ENCODE measurements around the gene ADAM33.

The ADAM33 gene, protein sequence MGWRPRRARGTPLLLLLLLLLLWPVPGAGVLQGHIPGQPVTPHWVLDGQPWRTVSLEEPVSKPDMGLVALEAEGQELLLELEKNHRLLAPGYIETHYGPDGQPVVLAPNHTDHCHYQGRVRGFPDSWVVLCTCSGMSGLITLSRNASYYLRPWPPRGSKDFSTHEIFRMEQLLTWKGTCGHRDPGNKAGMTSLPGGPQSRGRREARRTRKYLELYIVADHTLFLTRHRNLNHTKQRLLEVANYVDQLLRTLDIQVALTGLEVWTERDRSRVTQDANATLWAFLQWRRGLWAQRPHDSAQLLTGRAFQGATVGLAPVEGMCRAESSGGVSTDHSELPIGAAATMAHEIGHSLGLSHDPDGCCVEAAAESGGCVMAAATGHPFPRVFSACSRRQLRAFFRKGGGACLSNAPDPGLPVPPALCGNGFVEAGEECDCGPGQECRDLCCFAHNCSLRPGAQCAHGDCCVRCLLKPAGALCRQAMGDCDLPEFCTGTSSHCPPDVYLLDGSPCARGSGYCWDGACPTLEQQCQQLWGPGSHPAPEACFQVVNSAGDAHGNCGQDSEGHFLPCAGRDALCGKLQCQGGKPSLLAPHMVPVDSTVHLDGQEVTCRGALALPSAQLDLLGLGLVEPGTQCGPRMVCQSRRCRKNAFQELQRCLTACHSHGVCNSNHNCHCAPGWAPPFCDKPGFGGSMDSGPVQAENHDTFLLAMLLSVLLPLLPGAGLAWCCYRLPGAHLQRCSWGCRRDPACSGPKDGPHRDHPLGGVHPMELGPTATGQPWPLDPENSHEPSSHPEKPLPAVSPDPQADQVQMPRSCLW

DNA sequence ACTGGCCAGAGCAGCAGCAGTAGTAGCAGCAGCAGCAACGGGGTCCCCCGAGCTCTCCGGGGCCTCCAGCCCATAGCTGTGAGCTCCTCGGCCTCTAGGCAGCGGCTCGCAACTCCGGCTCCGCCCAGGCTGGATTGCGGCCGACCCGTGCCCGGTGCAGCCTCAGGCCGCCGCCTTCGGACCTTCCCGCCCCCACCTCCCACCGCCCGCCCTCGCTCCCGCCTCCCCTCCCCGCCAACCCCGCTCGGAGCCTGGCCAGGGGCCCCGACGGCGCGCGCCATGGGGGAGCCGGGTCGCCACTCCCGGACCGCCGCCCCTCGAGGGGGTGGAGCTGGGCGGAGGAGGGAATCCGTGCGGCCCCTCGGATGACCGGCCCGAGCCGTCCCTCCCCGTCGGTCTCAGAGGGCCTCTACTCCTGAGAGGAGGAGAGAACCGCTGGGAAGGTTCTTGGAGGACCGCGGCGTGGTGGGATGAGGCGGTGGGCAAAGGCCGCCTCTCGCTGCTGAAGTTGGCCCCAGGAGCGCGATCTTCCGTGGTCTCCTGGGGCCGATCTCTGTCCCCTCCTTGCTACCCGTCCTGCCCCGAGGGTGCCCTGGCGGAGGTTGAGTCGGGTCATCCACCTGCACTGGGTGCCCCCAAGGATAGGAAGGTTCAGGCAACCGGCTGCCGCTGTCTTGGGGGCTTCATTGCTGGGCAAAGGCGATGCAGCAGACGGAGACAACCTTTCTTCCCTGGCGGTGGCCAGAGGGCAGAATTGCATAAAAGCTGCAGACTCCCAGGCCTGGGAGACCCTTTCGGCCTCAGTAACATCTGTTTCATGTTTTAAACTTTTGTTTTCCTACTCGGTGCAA is at the start of gene ADAM33:
TSS of gene ADAM33 (minus strand) at position 80 of the 851 bp plus-strand sequence. CDS start at position 74, 6 bp downstream.
- DNase-seq, result no peak

DNA sequence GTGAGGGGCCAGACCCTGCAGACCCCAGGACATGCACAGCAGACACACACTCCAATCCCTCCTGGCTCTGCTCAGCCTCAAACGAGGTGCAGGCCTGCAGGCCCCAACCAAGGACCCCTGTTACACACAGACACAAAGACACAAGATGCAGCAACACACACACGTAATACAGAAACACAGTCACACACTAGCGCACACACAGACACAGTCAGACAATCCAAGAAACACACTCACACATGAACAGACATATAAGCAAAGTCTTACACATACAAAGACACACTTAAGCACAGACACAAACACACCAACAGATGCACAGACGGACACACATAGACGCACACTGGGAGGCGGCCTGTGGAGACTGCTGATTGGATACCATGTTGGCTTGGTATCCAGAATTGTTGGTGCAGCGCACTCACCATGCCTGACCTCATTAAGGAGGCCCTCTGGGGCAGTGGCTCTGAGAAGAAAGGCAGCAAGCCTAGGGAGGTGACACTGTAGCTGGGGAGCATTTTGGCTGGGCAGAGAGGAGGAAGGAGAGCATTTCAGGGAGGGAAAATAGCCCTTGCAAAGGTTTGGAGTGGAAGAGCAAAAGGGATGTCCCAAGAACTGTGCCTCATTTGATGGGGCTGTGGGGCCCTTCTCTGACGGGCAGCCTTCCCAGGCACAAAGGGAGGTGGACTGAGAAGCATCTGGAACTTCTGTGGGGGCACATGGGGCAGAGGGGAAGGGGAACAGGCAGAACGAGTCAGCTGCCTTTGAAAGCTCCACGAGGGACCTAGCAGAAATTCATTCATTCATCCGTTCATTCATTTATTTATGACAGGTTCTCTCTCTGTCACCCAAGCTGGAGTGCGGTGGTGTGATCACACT is 49.2 kb upstream of the ADAM33 start:
- no peak for DNase-seq

DNA sequence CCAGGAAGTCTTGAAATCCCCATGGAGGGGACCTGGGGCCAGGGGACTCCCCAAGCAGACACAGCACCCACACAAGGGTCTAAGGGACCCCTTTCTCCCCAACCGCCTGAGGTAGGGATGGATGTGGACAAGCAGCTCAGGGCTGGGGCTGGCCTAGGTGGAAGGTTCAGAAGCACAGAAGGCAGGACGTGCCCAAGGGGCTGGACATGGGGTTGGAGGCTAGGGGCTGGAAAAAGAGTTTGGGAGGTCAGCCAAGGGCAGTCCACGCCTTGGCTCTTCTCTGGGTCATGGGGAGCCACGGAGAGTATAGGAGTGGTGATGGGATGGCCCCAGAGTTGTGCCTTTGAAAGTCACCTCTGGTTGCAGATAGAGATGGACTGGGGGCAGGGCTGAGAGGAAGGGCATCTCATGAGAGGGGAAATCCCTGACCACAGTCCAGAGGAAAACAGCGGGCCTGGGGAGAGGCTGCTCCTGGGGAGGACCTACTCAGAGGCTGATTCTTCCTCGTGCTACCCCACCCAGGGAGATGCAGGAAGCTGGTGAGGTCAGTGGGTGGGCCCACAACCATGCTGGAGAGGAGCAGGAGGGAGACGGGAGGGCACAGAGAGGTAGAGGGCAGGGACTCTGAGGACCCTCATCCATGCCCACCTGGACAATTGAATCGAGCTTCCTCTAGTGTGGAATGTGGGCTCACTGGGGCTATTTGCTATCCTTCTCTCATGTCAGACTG is 48.2 kb upstream of the ADAM33 start:
- no peak for DNase-seq

DNA sequence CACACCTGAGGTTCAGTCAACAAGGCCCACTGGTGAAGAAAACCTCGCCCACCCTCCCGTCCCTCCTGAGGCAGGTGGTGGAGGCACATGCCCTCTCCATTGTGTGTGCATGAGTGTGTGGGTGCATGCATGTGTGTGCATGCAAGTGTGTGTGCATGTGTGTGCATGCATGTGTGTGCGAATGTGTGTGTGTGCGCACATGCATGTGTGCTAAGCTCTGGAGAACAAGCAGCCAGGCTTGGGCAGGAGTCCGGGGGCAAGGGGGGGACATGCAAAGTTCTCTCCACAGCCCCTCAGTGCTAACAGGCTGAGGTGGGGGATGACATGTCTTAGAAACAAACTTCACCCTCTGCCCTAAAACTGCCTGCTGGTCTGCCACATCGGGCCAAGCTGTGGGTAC is 47.6 kb upstream of the ADAM33 start:
- no peak for DNase-seq

DNA sequence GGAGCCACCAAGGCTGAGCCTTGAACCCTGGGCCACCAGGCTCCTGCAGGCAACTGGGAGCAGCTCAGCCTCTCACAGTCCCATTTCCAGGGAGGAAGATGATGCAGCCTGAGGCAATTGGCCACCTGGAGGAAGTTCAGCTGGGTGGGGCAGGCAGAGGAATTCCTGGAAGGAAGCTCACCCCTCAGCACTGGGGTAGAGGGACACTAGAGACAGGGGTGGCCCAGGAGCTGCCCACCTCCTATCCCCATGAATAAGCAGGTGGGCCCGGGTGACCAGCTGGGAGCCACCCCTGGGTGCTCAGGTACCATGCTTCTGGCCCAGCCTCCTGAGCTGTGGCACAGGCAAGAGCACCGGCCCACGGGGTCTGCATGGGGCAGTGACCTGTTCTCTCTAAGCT is 47.1 kb upstream of the ADAM33 start:
- DNase-seq, result no peak

DNA sequence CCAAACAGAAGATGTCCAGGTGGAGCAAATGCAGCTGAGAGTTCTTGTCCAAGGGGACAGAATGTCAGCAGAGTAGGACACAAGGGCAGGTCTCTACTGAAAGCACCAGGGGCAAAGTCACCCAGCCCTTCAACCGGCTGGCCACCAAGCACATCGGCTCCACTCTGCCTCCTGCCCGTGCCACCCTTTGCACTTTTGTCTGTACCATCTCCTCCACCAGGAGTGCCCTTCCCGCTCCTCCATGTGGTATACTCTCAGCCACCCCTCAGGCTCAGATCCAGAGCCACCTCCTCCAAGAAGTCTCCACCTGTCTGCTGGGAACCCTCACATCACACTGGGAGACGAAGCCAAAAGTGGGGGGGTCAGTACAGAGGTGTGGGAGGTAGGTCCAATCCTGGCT is 46.5 kb upstream of the ADAM33 start:
- no peak for DNase-seq

DNA sequence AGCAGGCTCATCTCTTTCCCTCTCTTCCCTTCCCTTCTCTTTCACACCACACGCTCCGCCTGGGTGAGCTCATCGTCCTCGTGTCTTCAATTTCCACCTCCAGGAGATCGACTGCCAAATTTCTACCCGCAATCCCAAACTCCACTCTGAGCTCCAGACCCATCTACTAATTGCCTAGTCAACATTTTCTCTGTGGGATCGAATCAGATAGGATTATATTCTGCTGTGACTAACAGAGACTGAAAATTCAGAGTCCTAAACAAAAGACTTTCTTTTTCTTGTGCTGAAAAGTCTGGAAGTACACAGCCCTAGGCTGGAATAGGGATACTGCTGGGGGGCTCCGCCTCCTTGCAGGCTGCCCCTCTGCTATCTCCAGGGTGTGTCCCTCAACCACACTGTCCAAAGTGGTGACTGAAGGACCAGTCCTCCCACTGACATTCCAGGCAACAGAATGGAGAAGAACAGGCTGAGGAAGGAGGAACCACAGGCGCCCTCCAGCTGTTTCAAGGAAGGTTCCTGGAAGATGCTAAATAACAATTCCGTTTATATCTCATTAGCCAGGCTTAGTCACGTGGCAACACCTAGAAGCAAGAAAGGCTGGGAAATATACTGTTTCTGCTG is 45.7 kb upstream of the ADAM33 start:
- DNase-seq, result no peak

DNA sequence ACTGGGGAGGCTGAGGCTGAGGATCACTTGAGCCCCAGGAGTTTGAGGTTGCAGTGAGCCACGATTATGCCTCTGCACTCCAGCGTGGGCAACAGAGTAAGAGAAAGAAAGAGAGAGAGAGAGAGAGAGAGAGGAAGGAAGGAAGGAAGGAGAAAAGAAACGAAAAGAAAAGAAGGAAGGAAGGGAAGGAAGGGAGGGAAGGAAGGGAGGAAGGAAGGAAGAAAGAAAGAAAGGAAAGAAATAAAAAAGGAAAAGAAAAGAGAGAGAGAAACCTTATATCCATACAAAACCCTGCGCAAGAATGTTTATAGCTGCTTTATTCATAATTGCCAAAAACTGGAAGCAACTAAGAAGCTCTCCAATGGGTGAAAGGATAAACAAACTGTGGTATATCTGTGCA is 42.5 kb upstream of the ADAM33 start:
- no peak for DNase-seq

DNA sequence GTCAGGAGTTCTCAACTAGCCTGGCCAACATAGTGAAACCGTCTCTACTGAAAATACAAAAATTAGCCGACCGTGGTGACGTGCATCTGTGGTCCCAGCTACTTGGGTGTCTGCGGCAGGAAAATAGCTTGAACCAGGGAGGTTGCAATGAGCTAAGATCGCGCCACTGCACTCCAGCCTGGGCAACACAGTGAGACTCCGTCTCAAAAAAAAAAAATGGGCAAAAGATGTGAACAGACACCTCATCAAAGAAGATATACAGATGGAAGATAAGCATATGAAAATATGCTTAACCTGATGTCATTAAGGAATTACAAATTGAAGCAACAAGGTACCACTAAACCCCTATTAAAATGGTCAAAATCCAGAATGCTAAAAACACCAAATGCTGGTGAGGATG is 41.5 kb upstream of the ADAM33 start:
- no peak for DNase-seq

DNA sequence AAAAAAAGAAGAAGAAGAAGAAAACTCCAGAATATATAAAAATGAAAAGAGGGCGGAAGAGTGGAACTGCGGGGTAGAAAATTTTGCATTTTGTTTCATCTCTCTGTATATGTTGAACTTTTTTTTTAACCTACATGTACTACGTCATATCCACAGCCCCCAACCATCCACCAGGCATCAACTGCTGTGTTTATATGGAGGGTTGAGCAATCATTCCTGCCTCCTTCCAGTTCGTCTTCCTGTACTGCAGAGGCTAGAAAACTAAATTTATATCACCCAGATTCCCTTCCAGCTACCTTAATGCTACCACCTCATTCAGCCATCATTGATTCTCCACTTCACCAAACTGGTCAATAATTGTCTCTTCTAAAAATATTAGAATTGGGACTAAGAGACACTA is 40.1 kb upstream of the ADAM33 start:
- DNase-seq, result no peak

DNA sequence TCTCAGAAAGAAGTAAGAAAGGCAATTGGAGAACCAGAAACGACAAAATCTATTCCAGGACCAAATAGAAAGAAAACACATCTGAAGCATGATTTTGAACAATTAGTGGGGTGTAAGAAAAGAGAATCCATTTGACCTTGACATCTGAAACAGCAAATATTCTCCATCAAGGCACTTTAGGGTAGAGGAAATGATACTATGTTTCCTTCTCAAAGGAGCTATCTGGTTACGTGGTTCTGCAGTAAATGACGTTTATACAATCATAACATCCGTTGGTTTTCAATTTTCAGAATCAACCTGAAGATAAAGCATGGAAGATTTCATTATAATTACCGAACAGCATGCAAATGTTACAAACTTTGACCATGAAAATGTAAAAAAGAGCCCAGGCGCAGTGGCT is 38.8 kb upstream of the ADAM33 start:
- no peak for DNase-seq

DNA sequence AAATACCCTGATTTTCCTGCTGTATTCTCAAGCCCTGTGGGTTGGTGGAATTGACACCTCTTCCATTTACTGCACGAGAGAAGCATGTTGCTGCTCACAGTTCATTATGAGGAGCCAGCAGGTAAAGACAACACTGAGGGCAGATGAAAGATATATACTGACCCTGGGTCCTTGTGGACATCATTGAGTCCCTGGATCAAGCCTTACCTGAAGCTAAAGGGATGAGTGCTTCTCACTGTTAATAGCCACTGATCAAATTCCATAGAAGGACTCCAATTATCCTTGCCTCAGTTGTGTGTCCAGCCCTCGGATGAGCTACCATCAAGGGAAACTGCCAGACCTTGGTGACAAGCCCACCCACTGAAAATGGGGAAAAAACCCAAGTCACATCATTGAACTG is 38.3 kb upstream of the ADAM33 start:
- no peak for DNase-seq

DNA sequence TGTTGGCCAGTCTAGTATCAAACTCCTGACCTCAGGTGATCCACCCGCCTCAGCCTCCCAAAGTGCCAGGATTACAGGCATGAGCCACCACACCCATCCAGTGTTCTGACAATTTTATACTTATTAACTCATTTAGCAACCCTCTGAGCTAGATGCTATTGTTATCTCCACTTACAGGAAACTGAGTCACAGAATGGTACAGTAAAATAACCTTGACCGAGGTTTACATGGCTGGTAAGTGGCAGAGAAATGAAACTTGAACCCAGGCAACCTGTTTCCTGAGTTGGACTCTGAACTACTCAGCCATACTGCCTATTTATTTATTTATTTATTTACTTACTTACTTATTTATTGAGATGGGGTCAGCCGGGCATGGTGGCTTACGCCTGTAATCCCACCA is 37.2 kb upstream of the ADAM33 start:
- DNase-seq, result no peak

DNA sequence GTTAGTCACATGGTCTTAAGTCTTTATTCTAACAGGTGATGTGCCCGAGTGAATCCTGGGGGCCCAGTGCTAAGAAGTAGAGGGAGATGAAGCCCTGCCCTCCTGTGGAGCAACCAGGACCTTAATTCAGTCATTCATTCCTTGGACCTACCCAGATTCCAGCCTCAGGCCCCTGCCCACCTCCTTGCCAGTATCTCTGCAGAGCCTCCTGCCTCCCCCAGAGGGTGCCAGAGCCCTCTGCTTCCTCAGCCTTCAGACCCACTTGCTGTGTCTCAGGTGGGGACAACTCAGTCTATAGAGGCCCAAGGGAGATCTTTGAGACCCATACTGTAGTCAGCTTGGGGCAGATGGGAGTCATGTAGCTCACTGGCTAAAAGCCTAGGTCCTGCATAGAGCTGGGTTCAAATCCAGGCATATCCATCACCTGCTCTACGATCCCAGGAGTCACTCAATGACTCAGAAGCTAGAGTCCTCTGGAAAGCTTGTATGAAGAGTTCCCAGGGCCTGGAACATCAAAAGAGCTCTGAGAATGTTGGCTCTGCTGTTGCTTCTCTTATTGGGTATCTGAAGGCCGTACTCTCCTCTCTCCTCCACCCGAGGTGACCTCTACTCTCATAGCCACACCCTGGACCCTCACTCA is 34.5 kb upstream of the ADAM33 start:
- DNase-seq, result peak; percentile 13

DNA sequence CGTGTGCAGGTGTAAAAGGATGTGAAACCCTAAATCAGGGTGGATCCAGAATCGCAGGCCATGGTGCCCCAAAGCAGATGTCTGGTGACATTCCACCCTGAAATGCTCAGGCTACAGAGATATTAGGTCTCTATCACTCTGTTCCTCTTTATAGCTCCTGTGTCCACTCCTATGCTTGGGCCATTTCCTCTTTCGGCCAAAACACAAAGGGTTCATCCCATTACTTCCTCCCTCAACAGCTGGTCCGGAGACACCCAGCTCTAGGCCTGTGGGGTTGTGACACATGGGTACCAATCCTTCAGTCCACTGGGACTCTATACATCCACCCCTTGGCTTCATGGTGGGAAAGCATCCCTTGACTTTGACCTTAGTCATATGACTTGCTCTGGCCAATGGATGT is 32.3 kb upstream of the ADAM33 start:
- DNase-seq, result no peak

DNA sequence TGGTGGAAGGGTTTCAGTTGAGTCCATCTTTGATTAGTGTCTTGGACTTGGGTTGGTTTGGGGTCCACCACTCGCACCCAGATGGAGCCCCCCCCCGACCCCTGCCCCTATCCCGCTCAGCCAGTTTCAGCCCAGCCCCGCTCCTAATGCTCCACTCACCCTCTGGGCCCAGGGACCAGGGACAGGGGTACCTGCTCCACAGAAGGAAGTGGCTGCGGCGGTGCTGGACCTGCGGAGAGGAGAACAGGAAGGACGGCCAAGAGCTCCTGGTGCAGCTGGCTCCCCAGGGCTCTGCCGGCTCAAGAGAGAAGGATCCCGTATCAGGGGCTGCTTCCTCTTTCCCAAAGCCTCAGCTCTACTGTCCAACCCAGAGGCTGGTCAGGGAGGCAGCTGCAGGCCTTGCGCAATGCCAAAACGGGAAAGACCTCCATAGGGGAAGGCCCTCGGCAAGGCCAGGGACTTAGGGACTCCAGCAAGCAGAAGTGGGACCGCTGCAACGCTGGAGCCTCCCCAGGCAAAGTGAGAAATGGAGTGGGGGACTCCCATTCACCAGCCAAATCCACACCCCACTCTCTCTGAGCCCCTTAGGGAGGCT is 30.6 kb upstream of the ADAM33 start, which contains the start of gene SIGLEC1:
TSS of gene SIGLEC1 (minus strand) at position 322 of the 595 bp plus-strand sequence. CDS start 5,472 bp downstream, outside the sequence.
- DNase-seq, result no peak

DNA sequence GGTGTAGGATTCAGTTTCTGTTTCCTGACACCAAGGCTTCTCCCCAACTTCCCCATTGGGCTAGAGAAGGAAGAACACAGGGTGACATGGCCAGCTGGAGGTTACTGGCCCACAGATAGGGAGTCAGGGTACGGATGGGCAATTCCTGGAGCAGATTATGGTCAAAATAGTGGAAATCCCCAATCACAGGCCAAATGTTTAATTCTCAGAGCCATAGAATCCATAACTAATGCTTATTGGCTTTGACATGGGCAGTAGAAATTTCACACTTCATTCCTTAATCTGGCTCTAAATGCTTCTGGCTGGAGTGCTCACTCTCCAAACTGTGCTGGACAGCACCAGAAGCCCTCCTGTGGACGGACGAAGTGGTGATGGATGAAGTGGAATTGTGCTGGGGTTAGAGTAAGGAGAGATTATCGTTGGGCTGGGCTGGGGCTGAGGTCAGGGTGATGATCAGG is 29.7 kb upstream of the ADAM33 start:
- DNase-seq, result no peak

DNA sequence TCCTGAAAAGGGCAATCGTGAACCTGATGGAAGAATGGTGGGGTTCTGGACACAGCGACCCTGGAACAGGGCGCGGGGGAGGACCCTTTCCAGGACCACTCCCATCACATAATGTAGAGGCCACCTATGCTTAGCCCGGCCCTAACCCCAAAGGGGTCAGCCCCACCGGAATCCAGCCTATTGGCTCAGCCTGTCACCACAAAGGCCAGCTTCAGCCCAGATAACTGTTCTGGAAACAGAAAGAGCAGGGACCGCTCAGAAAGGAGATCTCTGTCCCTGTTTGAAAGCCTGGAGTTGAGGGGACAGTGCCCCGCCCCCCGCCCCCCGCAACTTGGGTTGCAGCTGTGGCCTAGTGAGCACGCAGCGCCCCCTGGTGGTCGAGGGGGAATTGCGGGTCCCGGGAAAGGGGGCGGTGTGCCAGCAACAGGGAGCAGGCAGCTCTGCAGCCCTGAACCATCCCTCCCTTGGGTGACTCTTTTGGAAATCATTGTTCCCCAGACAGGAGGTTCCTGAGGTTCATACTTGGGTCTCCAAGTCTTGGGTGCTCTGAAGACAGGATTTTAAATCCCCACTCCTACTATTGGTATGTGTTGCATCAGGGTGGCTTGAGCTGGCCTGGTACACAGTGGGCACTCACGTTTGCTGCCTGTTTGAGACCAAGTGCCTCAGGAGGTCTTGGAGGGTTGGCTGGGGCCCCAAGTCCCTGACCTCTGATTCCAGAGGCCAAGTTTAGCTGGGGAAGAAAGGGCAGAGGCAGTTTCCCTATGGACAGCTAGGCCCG is 29.1 kb upstream of the ADAM33 start:
- DNase-seq, result no peak

DNA sequence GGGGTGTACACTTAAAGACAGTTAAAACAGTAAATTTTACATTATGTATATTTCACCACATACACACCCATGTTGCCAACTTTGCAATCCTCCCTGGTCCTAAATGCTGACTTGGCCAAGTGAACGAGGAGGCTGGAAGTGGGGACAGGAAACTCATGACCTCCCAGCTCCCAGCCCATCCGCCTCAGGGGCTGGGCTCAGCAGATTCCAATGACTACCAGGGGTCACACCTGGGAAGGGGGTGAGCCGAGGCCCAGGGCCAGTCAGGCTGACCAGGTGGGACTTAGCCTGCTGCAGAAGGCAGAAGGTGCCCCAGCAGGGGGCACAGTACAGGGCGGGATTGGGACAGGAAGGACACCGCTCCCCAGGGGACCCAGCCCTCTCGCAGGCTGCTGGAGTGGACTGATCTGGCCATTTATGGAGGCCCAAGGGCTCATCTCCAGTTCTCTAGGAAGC is 28.2 kb upstream of the ADAM33 start:
- DNase-seq, result no peak
